Stimulated activated naive B cell treated with anti-CD40 and anti-IgM and Interleukin-4, amounts not matched to agents 10 μg/mL and 1 μg/mL and 100 μg/mL, for 72 hours (primary cell): Measurements from ENCODE around the gene CEMIP2.
"Not testable (repeated sequence)": the region's sequence is repeated elsewhere in the genome, so short reads cannot be mapped to it uniquely, and the experiment has no call there.

Experiments used
- ATAC-seq, 2 donors: fragments of 150-1000 bp; cut with Tn5 transposase; replicated peaks; 2 replicates each; pipeline ENCODE4 v1.10.0; 2021; ENCODE audit warnings: moderate library complexity in 1 of 2
- DNase-seq: peaks from one replicate; pipeline ENCODE4 v3.0.0; 2021
- H3K27ac Mint-ChIP-seq: one replicate; pipeline ENCODE4 v1.8.0; 2022; ENCODE audit warnings: mild to moderate bottlenecking, mixed read lengths
- H3K27me3 Mint-ChIP-seq, 2 donors: one replicate each; pipeline ENCODE4 v1.8.0; 2022; ENCODE audit warnings: mixed read lengths in 2 of 2
- H3K36me3 Mint-ChIP-seq, 2 donors: one replicate each; pipeline ENCODE4 v1.8.0; 2022; ENCODE audit warnings: mixed read lengths in 2 of 2, mild to moderate bottlenecking in 1 of 2
- H3K4me1 Mint-ChIP-seq, 2 donors: one replicate each; pipeline ENCODE4 v1.8.0; 2022; ENCODE audit warnings: mixed read lengths in 2 of 2, mild to moderate bottlenecking in 1 of 2
- H3K4me3 Mint-ChIP-seq, 2 donors: one replicate each; pipeline ENCODE4 v1.8.0; 2022; ENCODE audit warnings: mild to moderate bottlenecking in 2 of 2, mixed read lengths in 2 of 2, moderate library complexity in 1 of 2
- H3K9me3 Mint-ChIP-seq, 2 donors: one replicate each; pipeline ENCODE4 v1.8.0; 2022; ENCODE audit warnings: mixed read lengths in 2 of 2, mild to moderate bottlenecking in 1 of 2

The CEMIP2 gene

GRCh38 chr9:71694332-71694731 is 74.0 kb downstream of the CEMIP2 start:
- no peak overlapping the region for H3K4me3 Mint-ChIP-seq
- H3K36me3 Mint-ChIP-seq, result peaks cover 25 to 41% of the 10 kb centered on the region in 2 donors

GRCh38 chr9:71693607-71694006 is 74.7 kb downstream of the CEMIP2 start:
- H3K27me3 Mint-ChIP-seq, result no peaks in the 10 kb centered on the region
- DNase-seq, result no peak
- no peak for ATAC-seq
- H3K4me3 Mint-ChIP-seq, result no peak overlapping the region
- H3K27ac Mint-ChIP-seq, result no peak overlapping the region
- no peaks in the 10 kb centered on the region for H3K9me3 Mint-ChIP-seq
- H3K36me3 Mint-ChIP-seq, result peaks cover 29 to 43% of the 10 kb centered on the region in 2 donors
- peaks cover 0 to 13% of the 10 kb centered on the region in 2 donors for H3K4me1 Mint-ChIP-seq

More at GRCh38 chr9:71694332-71694731, 74.0 kb downstream of the CEMIP2 start:
- H3K4me1 Mint-ChIP-seq, result peaks cover 0 to 13% of the 10 kb centered on the region in 2 donors
- no peaks in the 10 kb centered on the region for H3K9me3 Mint-ChIP-seq
- ATAC-seq (no peak), DNase-seq (no peak)
- H3K27me3 Mint-ChIP-seq, result no peaks in the 10 kb centered on the region
- H3K27ac Mint-ChIP-seq, result no peak overlapping the region

GRCh38 chr9:71692337-71692736 is 76.0 kb downstream of the CEMIP2 start:
- ATAC-seq, result no peak
- no peak overlapping the region for H3K4me3 Mint-ChIP-seq
- DNase-seq, result no peak
- H3K36me3 Mint-ChIP-seq, result peaks cover 29 to 39% of the 10 kb centered on the region in 2 donors
- H3K4me1 Mint-ChIP-seq, result peaks cover 0 to 17% of the 10 kb centered on the region in 2 donors
- H3K27me3 Mint-ChIP-seq, result no peaks in the 10 kb centered on the region
- no peaks in the 10 kb centered on the region for H3K9me3 Mint-ChIP-seq
- no peak overlapping the region for H3K27ac Mint-ChIP-seq

GRCh38 chr9:71691576-71691975 is 76.7 kb downstream of the CEMIP2 start:
- ATAC-seq, H3K27ac Mint-ChIP-seq, H3K9me3 Mint-ChIP-seq, H3K4me3 Mint-ChIP-seq, H3K27me3 Mint-ChIP-seq, DNase-seq: not testable (repeated sequence)
- peaks cover 29 to 41% of the 10 kb centered on the region in 2 donors for H3K36me3 Mint-ChIP-seq
- H3K4me1 Mint-ChIP-seq, result peaks cover 0 to 23% of the 10 kb centered on the region in 2 donors

GRCh38 chr9:71690689-71691435 is 77.5 kb downstream of the CEMIP2 start:
- Mint-ChIP-seq H3K9me3 (no peaks in the 10 kb centered on the region), H3K36me3 (peaks cover 30 to 45% of the 10 kb centered on the region in 2 donors), H3K27me3 (no peaks in the 10 kb centered on the region), H3K4me3 (no peak overlapping the region), H3K27ac (no peak overlapping the region), H3K4me1 (peaks cover 4 to 30% of the 10 kb centered on the region in 2 donors)
- DNase-seq (no peak), ATAC-seq (no peak)

- H3K27ac Mint-ChIP-seq, result no peak overlapping the region
- peaks cover 7 to 37% of the 10 kb centered on the region in 2 donors for H3K4me1 Mint-ChIP-seq
- H3K27me3 Mint-ChIP-seq, result no peaks in the 10 kb centered on the region
- peaks cover 29 to 44% of the 10 kb centered on the region in 2 donors for H3K36me3 Mint-ChIP-seq
- DNase-seq, result no peak
- no peak for ATAC-seq
- no peaks in the 10 kb centered on the region for H3K9me3 Mint-ChIP-seq
- H3K4me3 Mint-ChIP-seq, result no peak overlapping the region
Measured at GRCh38 chr9:71690063-71690688, 78.1 kb downstream of the CEMIP2 start.

GRCh38 chr9:71687676-71688075 is 80.6 kb downstream of the CEMIP2 start:
- Mint-ChIP-seq H3K4me3 (no peak overlapping the region), H3K27me3 (no peaks in the 10 kb centered on the region), H3K4me1 (peaks cover 15 to 53% of the 10 kb centered on the region in 2 donors), H3K9me3 (no peaks in the 10 kb centered on the region), H3K36me3 (peaks cover 21 to 51% of the 10 kb centered on the region in 2 donors), H3K27ac (no peak overlapping the region)
- no peak for DNase-seq
- ATAC-seq, result no peak

- Mint-ChIP-seq H3K27ac (no peak overlapping the region), H3K36me3 (peaks cover 17 to 43% of the 10 kb centered on the region in 2 donors), H3K4me3 (peak overlapping the region in 1 of 2 donors; percentile 1), H3K27me3 (no peaks in the 10 kb centered on the region), H3K4me1 (peaks cover 21 to 57% of the 10 kb centered on the region in 2 donors), H3K9me3 (no peaks in the 10 kb centered on the region)
- DNase-seq, result no peak
- ATAC-seq, result no peak
Measured at GRCh38 chr9:71685988-71686387, 82.3 kb downstream of the CEMIP2 start.

GRCh38 chr9:71685394-71685793 is 82.9 kb downstream of the CEMIP2 start:
- ATAC-seq, result peak; percentile 72 to 78
- Mint-ChIP-seq H3K27ac (no peak overlapping the region), H3K4me1 (peaks cover 24 to 59% of the 10 kb centered on the region in 2 donors), H3K36me3 (peaks cover 16 to 37% of the 10 kb centered on the region in 2 donors), H3K27me3 (no peaks in the 10 kb centered on the region), H3K9me3 (no peaks in the 10 kb centered on the region), H3K4me3 (no peak overlapping the region)
- DNase-seq, result no peak

- Mint-ChIP-seq H3K27me3 (no peaks in the 10 kb centered on the region), H3K4me3 (no peak overlapping the region), H3K9me3 (peaks cover 0 to 2% of the 10 kb centered on the region in 2 donors), H3K4me1 (peaks cover 30 to 67% of the 10 kb centered on the region in 2 donors), H3K36me3 (peaks cover 11 to 34% of the 10 kb centered on the region in 2 donors), H3K27ac (no peak overlapping the region)
- DNase-seq, result no peak
- ATAC-seq, result no peak
Measured at GRCh38 chr9:71684566-71684965, 83.7 kb downstream of the CEMIP2 start.

GRCh38 chr9:71683598-71684235 is 84.6 kb downstream of the CEMIP2 start:
- no peak for DNase-seq
- Mint-ChIP-seq H3K4me3 (peak overlapping the region in 1 of 2 donors; percentile 16), H3K27ac (peak overlapping the region; percentile 14), H3K4me1 (peaks cover 33 to 73% of the 10 kb centered on the region in 2 donors), H3K9me3 (peaks cover 0 to 2% of the 10 kb centered on the region in 2 donors), H3K36me3 (peaks cover 8 to 28% of the 10 kb centered on the region in 2 donors), H3K27me3 (no peaks in the 10 kb centered on the region)
- ATAC-seq, result no peak

- Mint-ChIP-seq H3K27me3 (no peaks in the 10 kb centered on the region), H3K27ac (peak overlapping the region; percentile 44), H3K4me3 (no peak overlapping the region), H3K9me3 (peaks cover 0 to 2% of the 10 kb centered on the region in 2 donors), H3K4me1 (peaks cover 43 to 82% of the 10 kb centered on the region in 2 donors), H3K36me3 (peaks cover 4 to 23% of the 10 kb centered on the region in 2 donors)
- no peak for ATAC-seq
- DNase-seq, result no peak
Measured at GRCh38 chr9:71681708-71682272, 86.5 kb downstream of the CEMIP2 start.

GRCh38 chr9:71681104-71681707 is 87.1 kb downstream of the CEMIP2 start:
- ATAC-seq (peak; percentile 71 to 77), DNase-seq (no peak)
- peaks cover 4 to 27% of the 10 kb centered on the region in 2 donors for H3K36me3 Mint-ChIP-seq
- peaks cover 0 to 2% of the 10 kb centered on the region in 2 donors for H3K9me3 Mint-ChIP-seq
- H3K4me1 Mint-ChIP-seq, result peaks cover 49 to 82% of the 10 kb centered on the region in 2 donors
- no peak overlapping the region for H3K27ac Mint-ChIP-seq
- H3K4me3 Mint-ChIP-seq, result no peak overlapping the region
- H3K27me3 Mint-ChIP-seq, result no peaks in the 10 kb centered on the region
